DOHH2 (cell line): Measurements from ENCODE around the gene ELL2.

Experiments used
- H3F3A ChIP-seq: fragments of 200-600 bp; sonication (generic), shearing (Covaris generic); 2 replicates; pipeline ENCODE4 v1.6.0; 2016; ENCODE audit warnings: antibody characterized with exemption, mild to moderate bottlenecking; ENCODE audit not compliant: control insufficient read depth, insufficient read depth
- H3K27ac ChIP-seq: fragments of 200-600 bp; sonication (generic); 2 replicates; pipeline ENCODE4 v1.5.1; 2014; ENCODE audit warnings: low read depth, mild to moderate bottlenecking, low read length, moderate library complexity
- H3K27me3 ChIP-seq: fragments of 200-600 bp; sonication (generic); 2 replicates; pipeline ENCODE4 v1.6.1; 2014; ENCODE audit warnings: mild to moderate bottlenecking, low read length, mixed read lengths; ENCODE audit not compliant: control insufficient read depth
- H3K36me3 ChIP-seq: fragments of 200-600 bp; sonication (generic); 2 replicates; pipeline ENCODE4 v1.6.1; 2014; ENCODE audit warnings: mild to moderate bottlenecking, low read length, moderate library complexity, mixed read lengths; ENCODE audit not compliant: control insufficient read depth
- H3K4me1 ChIP-seq: fragments of 200-600 bp; sonication (generic); 2 replicates; pipeline ENCODE4 v1.6.1; 2014; ENCODE audit warnings: mild to moderate bottlenecking, low read length, mixed read lengths; ENCODE audit not compliant: control insufficient read depth
- H3K4me2 ChIP-seq: fragments of 200-600 bp; sonication (generic); 2 replicates; pipeline ENCODE4 v1.6.0; 2014; ENCODE audit warnings: mild to moderate bottlenecking, low read length, moderate library complexity
- H3K4me3 ChIP-seq: fragments of 200-600 bp; sonication (generic); 2 replicates; pipeline ENCODE4 v1.5.1; 2014; ENCODE audit warnings: mild to moderate bottlenecking, low read length, mixed read lengths
- H3K79me2 ChIP-seq: fragments of 200-600 bp; sonication (generic); 2 replicates; pipeline ENCODE4 v1.6.1; 2014; ENCODE audit warnings: mild to moderate bottlenecking, low read length, mixed read lengths; ENCODE audit not compliant: control insufficient read depth
- H3K9me2 ChIP-seq: fragments of 200-600 bp; sonication (generic); replicated peaks from 2 replicates; pipeline ENCODE4 v1.6.1; 2014; ENCODE audit warnings: mild to moderate bottlenecking, low read length, mixed read lengths; ENCODE audit not compliant: control insufficient read depth
- H3K9me3 ChIP-seq: fragments of 200-600 bp; sonication (generic); 2 replicates; pipeline ENCODE4 v1.6.1; 2014; ENCODE audit warnings: antibody characterized with exemption, low read length, mixed read lengths; ENCODE audit not compliant: control insufficient read depth, insufficient read depth
- H4K20me1 ChIP-seq: fragments of 200-600 bp; sonication (generic); 2 replicates; pipeline ENCODE4 v1.6.0; 2014; ENCODE audit warnings: low read depth, mild to moderate bottlenecking, antibody characterized with exemption, low read length, moderate library complexity; ENCODE audit not compliant: control insufficient read depth, insufficient read depth
- CTCF ChIP-seq: fragments of 200-600 bp; sonication (generic); IDR thresholded peaks from one replicate; pipeline ENCODE4 v1.5.1; 2014; ENCODE audit warnings: antibody characterized with exemption, mild to moderate bottlenecking, low read depth, low read length; ENCODE audit not compliant: poor library complexity, severe bottlenecking
- EZH2phosphoT487 ChIP-seq: fragments of 200-600 bp; sonication (generic); IDR thresholded peaks from 2 replicates; pipeline ENCODE4 v1.6.1; 2017; ENCODE audit warnings: borderline replicate concordance, mild to moderate bottlenecking, antibody characterized with exemption, low read length, moderate library complexity, mixed read lengths

ELL2 gene

GRCh38 chr5:95873351-95873750 lies 88.3 kb downstream of the ELL2 start:
- Histone ChIP-seq H3K4me1 (peaks cover 9% of the 10 kb centered on the region), H4K20me1 (no peaks in the 10 kb centered on the region), H3K27ac (no peak overlapping the region), H3K9me2 (no peaks in the 10 kb centered on the region), H3K36me3 (no peaks in the 10 kb centered on the region), H3K79me2 (no peaks in the 10 kb centered on the region), H3F3A (no peaks in the 10 kb centered on the region), H3K4me3 (no peak overlapping the region), H3K4me2 (no peak overlapping the region), H3K27me3 (0 out of 2 replicates have a peak, but pooled peaks cover 3% of the 10 kb centered on the region), H3K9me3 (no peaks in the 10 kb centered on the region)
- no peak for TF ChIP-seq CTCF
- TF ChIP-seq EZH2phosphoT487: no peak

GRCh38 chr5:95872346-95873268 lies 89.0 kb downstream of the ELL2 start:
- H3K79me2 ChIP-seq: no peaks in the 10 kb centered on the region
- no peaks in the 10 kb centered on the region for H3K9me3 ChIP-seq
- H3K4me2 ChIP-seq: no peak overlapping the region
- no peak overlapping the region for H3K4me3 ChIP-seq
- 0 out of 2 replicates have a peak, but pooled peaks cover 3% of the 10 kb centered on the region for H3K27me3 ChIP-seq
- no peaks in the 10 kb centered on the region for H3K9me2 ChIP-seq
- no peaks in the 10 kb centered on the region for H3F3A ChIP-seq
- no peak overlapping the region for H3K27ac ChIP-seq
- peaks cover 9% of the 10 kb centered on the region for H3K4me1 ChIP-seq
- H3K36me3 ChIP-seq: no peaks in the 10 kb centered on the region
- TF ChIP-seq CTCF: no peak
- TF ChIP-seq EZH2phosphoT487: no peak
- no peaks in the 10 kb centered on the region for H4K20me1 ChIP-seq

GRCh38 chr5:95871146-95871806 lies 90.4 kb downstream of the ELL2 start:
- H3K4me1 ChIP-seq: peaks cover 9% of the 10 kb centered on the region
- H3K9me3 ChIP-seq: no peaks in the 10 kb centered on the region
- H3K27me3 ChIP-seq: 0 out of 2 replicates have a peak, but pooled peaks cover 3% of the 10 kb centered on the region
- H3F3A ChIP-seq: no peaks in the 10 kb centered on the region
- H3K79me2 ChIP-seq: no peaks in the 10 kb centered on the region
- H4K20me1 ChIP-seq: no peaks in the 10 kb centered on the region
- H3K4me2 ChIP-seq: no peak overlapping the region
- no peaks in the 10 kb centered on the region for H3K9me2 ChIP-seq
- no peak for TF ChIP-seq EZH2phosphoT487
- no peak for TF ChIP-seq CTCF
- no peak overlapping the region for H3K4me3 ChIP-seq
- H3K27ac ChIP-seq: no peak overlapping the region
- H3K36me3 ChIP-seq: no peaks in the 10 kb centered on the region
